HG03095 (cell line): ENCODE results near the gene NLRC5.
"Not testable (repeated sequence)": the region's sequence is repeated elsewhere in the genome, so short reads cannot be mapped to it uniquely, and the experiment has no call there.

Experiments used
- ATAC-seq: cut with Tn5 transposase; IDR thresholded peaks from one replicate; pipeline ENCODE4 v1.9.1; 2021; ENCODE audit warnings: moderate library complexity; ENCODE audit not compliant: unreplicated experiment

The NLRC5 gene

GRCh38 chr16:57000271-57001025, 11.1 kb downstream of the NLRC5 start:
- peak; percentile 45 for ATAC-seq

GRCh38 chr16:57001026-57001679, 11.8 kb downstream of the NLRC5 start:
- no peak for ATAC-seq

- ATAC-seq, result no peak
These were observed 14.4 kb downstream of the NLRC5 start for GRCh38 chr16:57003439-57004386.

- no peak for ATAC-seq
These were observed 15.3 kb downstream of the NLRC5 start for GRCh38 chr16:57004387-57005250.

GRCh38 chr16:57005597-57005996, 16.2 kb downstream of the NLRC5 start:
- ATAC-seq, result not testable (repeated sequence)

GRCh38 chr16:57007050-57007449, 17.7 kb downstream of the NLRC5 start:
- no peak for ATAC-seq

GRCh38 chr16:57007530-57007929, 18.2 kb downstream of the NLRC5 start:
- no peak for ATAC-seq

- ATAC-seq, result no peak
These were observed 19.1 kb downstream of the NLRC5 start for GRCh38 chr16:57008440-57008839.

- no peak for ATAC-seq
These were observed 20.4 kb downstream of the NLRC5 start for GRCh38 chr16:57009643-57010170.

- ATAC-seq, result no peak
These were observed 23.0 kb downstream of the NLRC5 start for GRCh38 chr16:57012353-57012752.

GRCh38 chr16:57013229-57013628, 23.9 kb downstream of the NLRC5 start:
- ATAC-seq, result no peak

GRCh38 chr16:57013902-57014301, 24.5 kb downstream of the NLRC5 start:
- ATAC-seq, result no peak

GRCh38 chr16:57016301-57016700, 26.9 kb downstream of the NLRC5 start:
- ATAC-seq, result no peak

- no peak for ATAC-seq
These were observed 27.5 kb downstream of the NLRC5 start for GRCh38 chr16:57016831-57017230.

- no peak for ATAC-seq
These were observed 27.9 kb downstream of the NLRC5 start for GRCh38 chr16:57017251-57017650.

- ATAC-seq, result no peak
These were observed 30.4 kb downstream of the NLRC5 start for GRCh38 chr16:57019746-57020145.

GRCh38 chr16:57020651-57021050, 31.3 kb downstream of the NLRC5 start:
- no peak for ATAC-seq

GRCh38 chr16:57021757-57022156, 32.4 kb downstream of the NLRC5 start:
- ATAC-seq, result no peak

GRCh38 chr16:57022445-57022844, 33.1 kb downstream of the NLRC5 start:
- ATAC-seq, result no peak

- ATAC-seq, result no peak
These were observed 34.3 kb downstream of the NLRC5 start for GRCh38 chr16:57023541-57024249.
